ENCODE measurements around the gene TCTN1.
"Not testable (repeated sequence)": the region's sequence is repeated elsewhere in the genome, so short reads cannot be mapped to it uniquely, and the experiment has no call there.

DNA sequence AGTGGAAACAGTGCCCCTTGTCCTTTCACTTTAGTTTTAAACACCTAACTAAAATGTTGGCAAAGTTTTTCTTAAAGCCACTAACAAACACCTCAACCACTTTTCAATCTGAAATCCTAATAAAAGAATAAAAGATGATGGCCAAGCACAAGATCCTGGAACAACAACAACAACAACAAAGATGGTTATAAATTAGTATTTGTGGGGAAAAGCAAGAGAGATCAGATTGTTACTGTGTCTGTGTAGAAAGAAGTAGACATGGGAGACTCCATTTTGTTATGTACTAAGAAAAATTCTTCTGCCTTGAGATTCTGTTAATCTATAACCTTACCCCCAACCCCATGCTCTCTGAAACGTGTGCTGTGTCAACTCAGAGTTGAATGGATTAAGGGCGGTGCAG is 44.1 kb upstream of the TCTN1 start:
- TF ChIP-seq, protein P1, sequence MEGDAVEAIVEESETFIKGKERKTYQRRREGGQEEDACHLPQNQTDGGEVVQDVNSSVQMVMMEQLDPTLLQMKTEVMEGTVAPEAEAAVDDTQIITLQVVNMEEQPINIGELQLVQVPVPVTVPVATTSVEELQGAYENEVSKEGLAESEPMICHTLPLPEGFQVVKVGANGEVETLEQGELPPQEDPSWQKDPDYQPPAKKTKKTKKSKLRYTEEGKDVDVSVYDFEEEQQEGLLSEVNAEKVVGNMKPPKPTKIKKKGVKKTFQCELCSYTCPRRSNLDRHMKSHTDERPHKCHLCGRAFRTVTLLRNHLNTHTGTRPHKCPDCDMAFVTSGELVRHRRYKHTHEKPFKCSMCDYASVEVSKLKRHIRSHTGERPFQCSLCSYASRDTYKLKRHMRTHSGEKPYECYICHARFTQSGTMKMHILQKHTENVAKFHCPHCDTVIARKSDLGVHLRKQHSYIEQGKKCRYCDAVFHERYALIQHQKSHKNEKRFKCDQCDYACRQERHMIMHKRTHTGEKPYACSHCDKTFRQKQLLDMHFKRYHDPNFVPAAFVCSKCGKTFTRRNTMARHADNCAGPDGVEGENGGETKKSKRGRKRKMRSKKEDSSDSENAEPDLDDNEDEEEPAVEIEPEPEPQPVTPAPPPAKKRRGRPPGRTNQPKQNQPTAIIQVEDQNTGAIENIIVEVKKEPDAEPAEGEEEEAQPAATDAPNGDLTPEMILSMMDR (IDR thresholded peaks at IDR 0.05) = not testable (repeated sequence)
- TF ChIP-seq POLR2AphosphoS5 (IDR thresholded peaks at IDR 0.05); POLR2A (IDR thresholded peaks at IDR 0.05); EP300 (IDR thresholded peaks at IDR 0.05; ENCODE audit: low read depth): not testable (repeated sequence)
